Non-pigmented ciliary epithelial cell (primary cell): ENCODE results near the gene NUFIP2.
"Not testable (repeated sequence)": the region's sequence is repeated elsewhere in the genome, so short reads cannot be mapped to it uniquely, and the experiment has no call there.

Experiments used
- DNase-seq: peaks from one replicate; pipeline ENCODE4 v3.0.0-alpha.2; 2010; ENCODE audit warnings: low read depth

NUFIP2 gene

DNA sequence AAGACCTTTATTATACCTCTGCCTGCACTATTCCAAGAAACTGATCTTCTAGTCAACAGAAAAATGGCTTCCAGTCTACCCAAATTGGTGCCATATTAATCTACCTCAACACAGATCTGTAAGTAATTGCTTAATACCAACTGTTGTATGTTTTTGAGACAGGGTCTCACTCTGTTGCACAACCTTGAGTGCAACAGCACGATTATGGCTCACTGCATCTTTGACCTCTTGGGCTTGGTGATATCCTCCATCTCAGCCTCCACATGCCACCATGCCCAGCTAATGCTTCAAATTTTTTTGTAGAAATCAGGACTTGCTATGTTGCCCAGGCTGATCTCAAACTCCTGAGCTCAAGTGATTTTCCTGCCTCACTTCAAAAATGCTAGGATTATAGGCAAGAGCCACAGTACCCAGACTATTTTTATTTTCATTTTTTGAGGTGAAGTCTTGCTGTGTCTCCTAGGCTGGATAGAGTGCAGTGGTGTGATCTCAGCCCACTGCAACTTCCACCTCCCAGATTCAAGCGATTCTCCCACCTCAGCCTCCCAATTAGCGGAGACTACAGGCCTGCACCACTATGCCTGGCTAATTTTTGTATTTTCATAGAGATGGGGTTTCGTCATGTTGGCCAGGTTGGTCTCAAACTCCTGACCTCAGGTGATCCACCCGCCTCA is 14.4 kb downstream of the NUFIP2 start:
- no peak for DNase-seq

GRCh38 chr17:29278692-29279091 is 15.3 kb downstream of the NUFIP2 start:
- no peak for DNase-seq

DNA sequence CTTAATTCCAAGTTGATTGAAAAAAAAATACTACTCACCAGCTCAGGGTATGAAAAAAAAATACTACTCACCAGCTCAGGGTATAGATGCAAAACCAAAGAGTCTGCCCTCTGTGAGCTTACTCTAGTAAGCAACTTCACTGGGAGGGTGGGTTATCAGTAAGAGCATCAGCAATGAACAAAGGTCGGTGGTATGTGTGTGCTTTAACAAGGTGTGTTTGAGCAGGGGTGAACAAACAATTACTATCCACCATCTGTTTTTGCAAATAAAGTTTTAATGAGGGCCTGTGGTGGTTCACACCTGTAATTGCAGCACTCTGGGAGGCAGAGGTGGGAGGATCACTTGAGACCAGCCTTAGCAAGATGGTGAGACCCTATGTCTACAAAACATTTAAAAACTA is 20.0 kb downstream of the NUFIP2 start:
- DNase-seq, result no peak

GRCh38 chr17:29271980-29272379 is 22.0 kb downstream of the NUFIP2 start:
- not testable (repeated sequence) for DNase-seq

DNA sequence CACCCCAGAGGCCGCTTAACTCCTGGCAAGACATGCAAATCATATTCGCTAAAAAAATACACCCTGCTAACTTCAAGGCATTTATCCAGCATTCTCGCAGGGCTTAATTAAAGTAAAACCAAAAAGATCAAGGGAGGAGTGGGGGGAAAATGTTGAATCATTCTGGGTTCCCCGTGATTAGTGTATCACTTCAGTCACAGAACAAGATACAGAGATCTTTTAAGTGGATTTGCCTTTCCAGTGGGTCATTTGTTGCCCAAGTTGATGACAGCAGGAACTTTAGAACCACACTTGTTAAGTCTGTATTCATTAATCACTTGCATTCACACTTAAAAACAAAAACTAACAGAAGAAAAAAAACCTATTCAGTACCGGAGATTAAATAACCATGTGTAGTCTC is 30.0 kb downstream of the NUFIP2 start:
- no peak for DNase-seq

DNA sequence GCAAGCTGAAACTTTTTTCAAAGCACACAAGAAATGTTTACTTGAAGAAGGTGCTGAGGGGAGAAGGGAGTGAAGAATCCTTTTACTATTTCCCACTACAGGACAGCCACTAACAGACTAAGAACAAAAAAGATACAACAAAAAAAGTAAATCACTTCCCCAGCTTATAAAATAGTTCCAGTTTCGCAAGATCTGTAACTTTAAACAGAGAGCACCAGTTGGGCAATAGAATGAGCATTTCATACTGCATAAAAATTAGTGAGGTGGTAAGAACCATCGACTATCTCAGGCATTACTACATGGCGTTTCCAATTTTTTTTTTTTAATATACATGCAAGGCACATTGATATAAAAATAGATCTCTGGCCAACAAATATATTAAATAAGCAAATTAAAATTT is 36.2 kb downstream of the NUFIP2 start:
- no peak for DNase-seq

DNA sequence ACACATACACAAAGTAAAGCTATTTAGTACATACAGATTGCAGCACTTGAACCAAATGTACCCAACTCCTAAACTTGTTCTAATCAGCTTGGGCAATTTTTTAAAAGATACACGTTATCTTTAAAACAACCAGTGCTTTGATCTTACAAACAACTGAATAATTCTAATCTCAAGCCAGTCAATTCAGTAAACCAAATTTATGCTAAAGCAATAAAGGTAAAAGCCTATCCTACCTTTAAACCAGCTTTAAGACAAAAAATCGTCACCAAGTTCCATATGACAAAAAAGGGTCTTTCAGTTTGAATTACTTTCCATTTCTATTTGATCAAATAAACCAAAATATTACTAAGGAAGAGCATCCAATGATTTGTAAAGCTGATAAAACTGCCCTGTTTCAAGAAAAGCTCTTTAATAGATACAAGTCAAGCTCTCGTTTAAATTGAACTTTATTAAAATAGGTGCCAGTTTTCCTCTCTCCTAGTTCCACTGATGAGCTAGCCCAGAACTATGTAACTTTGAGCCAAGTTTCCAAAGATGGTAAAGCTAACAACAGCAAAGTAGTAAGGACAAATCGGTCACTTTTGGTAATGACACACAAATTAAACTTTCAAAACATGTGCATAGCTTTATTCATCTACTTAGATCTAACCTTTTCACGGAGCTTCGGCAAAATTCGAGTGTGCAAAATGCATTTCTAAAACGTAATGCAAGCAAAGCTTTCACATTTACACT is 37.0 kb downstream of the NUFIP2 start:
- no peak for DNase-seq

- DNase-seq, result no peak
Observed at GRCh38 chr17:29255926-29256522, 37.9 kb downstream of the NUFIP2 start.

- DNase-seq, result no peak
Observed at GRCh38 chr17:29253037-29253436, 40.9 kb downstream of the NUFIP2 start.

GRCh38 chr17:29252101-29252791 is 41.7 kb downstream of the NUFIP2 start:
- DNase-seq, result no peak

DNA sequence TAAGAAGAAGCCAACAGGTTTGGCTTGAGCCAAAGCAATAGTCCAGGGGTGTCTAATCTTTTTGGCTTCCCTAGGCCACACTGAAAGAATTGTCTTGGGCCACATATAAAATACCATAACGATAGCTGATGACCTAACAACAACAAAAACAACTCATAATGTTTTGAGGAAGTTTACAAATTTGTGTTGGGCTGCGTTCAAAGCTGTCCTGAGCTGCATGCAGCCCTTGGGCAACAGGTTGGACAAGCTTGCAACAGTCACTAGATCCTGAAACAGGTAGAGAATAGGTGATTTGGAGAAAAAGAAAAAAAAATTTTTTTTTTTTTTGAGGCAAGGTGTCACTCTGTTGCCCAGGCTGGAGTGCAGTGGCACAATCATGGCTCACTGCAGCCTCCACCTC is 42.8 kb downstream of the NUFIP2 start:
- no peak for DNase-seq

GRCh38 chr17:29250666-29251065 is 43.3 kb downstream of the NUFIP2 start:
- DNase-seq, result peak; percentile 55

GRCh38 chr17:29248845-29249244 is 45.1 kb downstream of the NUFIP2 start:
- no peak for DNase-seq

DNA sequence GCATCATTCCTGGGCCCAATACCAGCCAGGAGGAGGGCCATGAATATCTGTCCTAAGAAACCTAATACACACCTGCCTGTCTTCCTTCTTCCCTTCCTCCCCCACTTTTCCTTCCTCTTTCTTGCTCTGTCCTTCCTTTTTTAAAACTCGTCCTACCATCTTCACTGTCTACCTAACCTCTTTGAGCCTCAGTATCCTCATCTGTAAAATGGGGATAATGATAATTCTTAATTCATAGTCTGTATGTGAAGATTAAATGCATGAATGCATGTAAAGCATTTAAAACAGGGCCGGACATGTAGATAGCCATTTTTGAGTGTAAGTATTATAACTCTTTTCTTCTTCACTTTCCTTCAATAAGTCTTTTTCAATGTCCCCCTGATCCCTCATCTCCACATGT is 46.7 kb downstream of the NUFIP2 start:
- no peak for DNase-seq

GRCh38 chr17:29246628-29247027 is 47.3 kb downstream of the NUFIP2 start, which contains the start of gene CRYBA1:
CRYBA1 (plus strand) TSS chr17:29246859; CDS start chr17:29246864, 5 bp downstream.
- DNase-seq, result no peak

- no peak for DNase-seq
Observed at GRCh38 chr17:29245401-29245800, 48.5 kb downstream of the NUFIP2 start.

- DNase-seq, result no peak
Observed at GRCh38 chr17:29243792-29244191, 50.2 kb downstream of the NUFIP2 start.

GRCh38 chr17:29242790-29243189 is 51.2 kb downstream of the NUFIP2 start:
- DNase-seq, result no peak

- no peak for DNase-seq
Observed at GRCh38 chr17:29242051-29242450, 51.9 kb downstream of the NUFIP2 start.

GRCh38 chr17:29240968-29241963 is 52.7 kb downstream of the NUFIP2 start:
- DNase-seq, result peak; percentile 91

DNA sequence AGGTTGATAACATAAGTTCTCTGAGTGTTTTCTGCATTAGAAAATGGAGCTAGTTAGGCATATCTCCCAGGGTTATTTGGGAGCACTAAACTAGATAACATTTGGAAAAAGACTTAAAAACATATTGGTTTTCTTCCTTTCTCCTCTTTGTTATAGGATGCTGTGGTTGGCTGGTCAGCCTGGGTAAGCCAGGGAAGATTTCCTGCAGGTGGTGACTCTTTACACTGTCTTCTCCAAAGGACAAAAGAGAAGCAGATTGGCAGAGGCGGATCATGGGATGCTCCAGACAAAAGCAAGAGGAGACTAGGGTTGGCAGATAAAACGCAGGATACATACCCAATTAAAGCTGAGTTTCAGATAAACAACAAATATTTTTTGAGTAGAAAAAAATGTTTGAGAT is 53.5 kb downstream of the NUFIP2 start:
- no peak for DNase-seq
